Muscle layer of duodenum (tissue), 2 donors: ENCODE measurements around the gene TGDS.
"Not testable (repeated sequence)": the region's sequence is repeated elsewhere in the genome, so short reads cannot be mapped to it uniquely, and the experiment has no call there.

ENCODE experiments used
- H3K27ac ChIP-seq: one replicate; pipeline ENCODE4 v1.7.0; 2013; ENCODE audit warnings: mild to moderate bottlenecking, low read length
- H3K27me3 ChIP-seq: one replicate; pipeline ENCODE4 v1.7.0; 2013; ENCODE audit warnings: low read depth, mild to moderate bottlenecking, control low read depth, low read length
- H3K36me3 ChIP-seq, 2 donors: one replicate each; pipeline ENCODE4 v1.7.0; 2013; ENCODE audit warnings: low read length in 2 of 2, control low read depth in 1 of 2, mild to moderate bottlenecking in 1 of 2; ENCODE audit not compliant: insufficient read depth in 2 of 2, control insufficient read depth in 1 of 2
- H3K4me1 ChIP-seq, 2 donors: one replicate each; pipeline ENCODE4 v1.7.0; 2013; ENCODE audit warnings: low read length in 2 of 2, mild to moderate bottlenecking in 2 of 2, control low read depth in 1 of 2, moderate library complexity in 1 of 2; ENCODE audit not compliant: insufficient read depth in 2 of 2, control insufficient read depth in 1 of 2
- H3K4me3 ChIP-seq, 2 donors: one replicate each; pipeline ENCODE4 v1.7.0; 2013; ENCODE audit warnings: low read length in 2 of 2, low read depth in 1 of 2, mild to moderate bottlenecking in 1 of 2
- H3K9me3 ChIP-seq, 2 donors: one replicate each; pipeline ENCODE4 v1.7.0; 2013; ENCODE audit warnings: low read length in 2 of 2, control low read depth in 1 of 2, mild to moderate bottlenecking in 1 of 2; ENCODE audit not compliant: control insufficient read depth in 1 of 2
- donor health status: healthy.

TGDS gene

GRCh38 chr13:94534166-94534565 lies 61.8 kb downstream of the TGDS start:
- Histone ChIP-seq H3K4me1 (no peaks in the 10 kb centered on the region), H3K27ac (no peak overlapping the region), H3K36me3 (no peaks in the 10 kb centered on the region), H3K4me3 (no peak overlapping the region), H3K9me3 (peaks cover 0 to 4% of the 10 kb centered on the region in 2 donors), H3K27me3 (no peaks in the 10 kb centered on the region)

GRCh38 chr13:94532278-94532677 lies 63.7 kb downstream of the TGDS start:
- H3K9me3 ChIP-seq, H3K4me3 ChIP-seq, H3K27ac ChIP-seq, H3K4me1 ChIP-seq, H3K27me3 ChIP-seq, H3K36me3 ChIP-seq: not testable (repeated sequence)

GRCh38 chr13:94526956-94527355 lies 69.0 kb downstream of the TGDS start:
- not testable (repeated sequence) for H3K9me3 ChIP-seq, H3K27ac ChIP-seq, H3K36me3 ChIP-seq, H3K27me3 ChIP-seq, H3K4me3 ChIP-seq, H3K4me1 ChIP-seq

- H3K4me1 ChIP-seq: no peaks in the 10 kb centered on the region
These were observed 70.2 kb downstream of the TGDS start for GRCh38 chr13:94525781-94526180.

GRCh38 chr13:94524407-94524806 lies 71.5 kb downstream of the TGDS start:
- H3K27ac ChIP-seq: no peak overlapping the region
- H3K27me3 ChIP-seq: no peaks in the 10 kb centered on the region
- no peaks in the 10 kb centered on the region for H3K36me3 ChIP-seq
- H3K9me3 ChIP-seq: no peaks in the 10 kb centered on the region
- no peak overlapping the region for H3K4me3 ChIP-seq
- no peaks in the 10 kb centered on the region for H3K4me1 ChIP-seq

More at GRCh38 chr13:94525781-94526180, 70.2 kb downstream of the TGDS start:
- H3K27me3 ChIP-seq: no peaks in the 10 kb centered on the region
- no peak overlapping the region for H3K27ac ChIP-seq
- H3K4me3 ChIP-seq: no peak overlapping the region
- H3K9me3 ChIP-seq: no peaks in the 10 kb centered on the region
- H3K36me3 ChIP-seq: no peaks in the 10 kb centered on the region
